PFSK-1 (cell line): ENCODE results near the gene IGLL5.

ENCODE experiments used
- POLR2AphosphoS5 ChIP-seq: IDR thresholded peaks from 2 replicates; pipeline ENCODE4 v1.6.1; 2012; ENCODE audit warnings: low read depth, mild to moderate bottlenecking, control low read depth, low read length, moderate library complexity
- REST ChIP-seq, 2 experiments: IDR thresholded peaks; 2 replicates each; pipeline versions ENCODE4 v1.6.1 to v1.8.0; 2011 to 2012; ENCODE audit warnings: low read depth in 2 of 2, low read length in 2 of 2, control low read depth in 1 of 2, inconsistent platforms in 1 of 2, mild to moderate bottlenecking in 1 of 2, moderate library complexity in 1 of 2; ENCODE audit not compliant: insufficient read depth in 1 of 2
- SIN3A ChIP-seq: IDR thresholded peaks from 2 replicates; pipeline ENCODE4 v1.6.1; 2012; ENCODE audit warnings: mild to moderate bottlenecking, low read length, moderate library complexity, borderline replicate concordance; ENCODE audit not compliant: insufficient read depth
- TAF1 ChIP-seq: IDR thresholded peaks from 2 replicates; pipeline ENCODE4 v1.6.1; 2012; ENCODE audit warnings: low read length, control low read depth, borderline replicate concordance; ENCODE audit not compliant: insufficient read depth

GRCh38 chr22:22895776-22896445, 8.3 kb downstream of the IGLL5 start:
- TF ChIP-seq POLR2AphosphoS5, result no peak
- no peak for TF ChIP-seq REST (IDR thresholded peaks at IDR 0.05; ENCODE audit: insufficient read depth in 1 of 2, low read depth in 2 of 2, low read length in 2 of 2)
- no peak for TF ChIP-seq TAF1
- no peak for TF ChIP-seq SIN3A
